GM20000 (cell line): ENCODE data around the gene SLC4A3.

Experiments used
- DNase-seq: peaks from one replicate; pipeline ENCODE4 v3.0.0; 2012; ENCODE audit warnings: low spot score
- CTCF ChIP-seq: IDR thresholded peaks from 2 replicates; pipeline ENCODE4 v1.5.1; 2012; ENCODE audit warnings: mild to moderate bottlenecking, control low read depth; ENCODE audit errors: extremely low read depth, missing control alignments

The SLC4A3 gene

GRCh38 chr2:219628986-219629901 lies 1.8 kb downstream of the SLC4A3 start:
- no peak for TF ChIP-seq CTCF
- no peak for DNase-seq

- TF ChIP-seq CTCF: no peak
- no peak for DNase-seq
Observed at GRCh38 chr2:219629976-219630695, 2.7 kb downstream of the SLC4A3 start.

DNA sequence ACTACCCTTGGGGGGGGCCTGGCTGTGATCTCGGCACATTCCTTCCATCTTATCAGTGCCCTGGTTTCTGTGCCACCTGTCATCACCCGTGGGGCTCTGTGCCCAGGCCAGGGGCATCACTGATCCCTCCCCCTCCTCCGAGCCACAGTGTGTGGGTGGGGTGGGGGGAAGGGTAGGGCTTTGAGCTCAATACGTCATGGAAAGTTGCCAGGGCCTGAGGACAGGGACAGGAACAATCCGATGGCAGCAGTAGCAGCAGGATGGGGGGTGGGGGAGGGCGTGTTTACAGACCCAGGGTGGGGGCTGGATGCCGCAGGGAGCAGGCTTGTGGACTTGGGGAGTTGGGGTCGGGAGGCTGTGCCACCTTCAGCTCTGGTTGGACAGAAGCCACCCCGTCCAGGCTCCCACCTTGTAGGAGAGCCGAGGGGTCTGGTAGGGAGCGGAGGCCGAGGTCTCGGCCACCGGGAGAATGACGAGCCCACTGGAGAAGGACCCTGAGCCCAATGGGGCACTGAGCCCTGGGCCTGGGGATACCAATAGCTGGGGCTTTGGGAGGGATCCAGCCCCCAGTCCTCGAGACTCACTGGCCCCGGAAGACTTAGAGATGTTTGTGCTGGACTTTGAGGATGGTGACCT lies 3.5 kb downstream of the SLC4A3 start:
- no peak for DNase-seq
- no peak for TF ChIP-seq CTCF

DNA sequence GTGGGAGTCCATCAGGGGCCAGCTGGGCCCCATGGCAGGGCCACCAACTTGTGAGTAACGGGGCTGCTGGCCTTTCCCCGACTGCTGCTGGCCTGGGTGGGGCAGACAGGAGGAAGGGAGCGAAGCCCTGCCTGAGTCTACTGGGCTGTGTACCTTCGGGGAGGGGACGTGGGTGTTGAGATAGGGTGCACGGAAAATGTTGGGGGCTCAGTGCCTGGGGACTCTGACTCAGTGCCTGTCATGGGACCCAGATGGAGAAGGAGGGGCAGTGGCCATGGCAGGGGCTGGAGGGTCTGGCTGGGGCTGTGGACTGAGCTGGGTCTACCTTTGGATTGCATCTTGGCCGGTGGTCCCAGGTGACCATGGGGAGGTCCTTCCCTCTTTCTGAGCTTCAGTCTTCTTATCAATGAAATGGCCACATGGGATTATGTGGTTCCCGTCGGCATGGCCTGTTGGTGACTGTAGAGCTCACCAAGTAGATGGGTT lies 4.0 kb downstream of the SLC4A3 start:
- TF ChIP-seq CTCF: no peak
- DNase-seq: no peak

DNA sequence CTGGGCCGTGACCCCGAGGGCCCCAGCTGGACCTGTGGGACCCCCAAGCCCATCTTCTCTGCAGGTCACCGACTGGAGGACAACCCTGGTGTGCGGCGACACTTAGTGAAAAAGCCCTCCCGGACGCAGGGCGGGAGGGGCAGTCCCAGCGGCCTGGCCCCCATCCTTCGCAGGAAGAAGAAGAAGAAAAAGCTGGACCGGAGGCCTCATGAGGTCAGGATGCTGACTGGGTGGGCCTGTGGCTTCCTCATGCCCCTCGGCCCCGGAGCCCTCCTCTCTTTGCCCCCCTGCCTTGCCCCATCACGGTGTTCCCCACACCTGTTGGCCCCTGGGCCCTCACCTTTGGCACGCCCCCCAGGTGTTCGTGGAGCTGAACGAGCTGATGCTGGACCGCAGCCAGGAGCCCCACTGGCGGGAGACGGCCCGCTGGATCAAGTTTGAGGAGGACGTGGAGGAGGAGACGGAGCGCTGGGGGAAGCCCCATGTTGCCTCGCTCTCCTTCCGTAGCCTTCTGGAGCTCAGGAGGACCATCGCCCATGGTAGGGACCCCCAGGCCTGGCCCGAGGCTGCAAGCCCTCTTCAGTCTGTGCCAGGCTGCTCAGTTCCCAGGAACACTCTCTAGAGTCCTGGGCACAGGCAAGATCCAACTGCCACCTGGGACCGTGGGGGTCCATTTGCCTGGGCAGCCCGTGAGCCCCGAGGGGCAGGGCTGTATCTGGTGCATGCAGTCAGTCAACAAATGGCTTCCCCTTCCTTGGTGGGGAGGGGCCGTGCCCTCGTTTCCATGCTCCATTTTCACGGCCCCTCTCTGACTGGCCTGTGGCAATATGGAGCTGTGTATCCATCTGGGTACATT lies 4.7 kb downstream of the SLC4A3 start:
- no peak for TF ChIP-seq CTCF
- no peak for DNase-seq

DNA sequence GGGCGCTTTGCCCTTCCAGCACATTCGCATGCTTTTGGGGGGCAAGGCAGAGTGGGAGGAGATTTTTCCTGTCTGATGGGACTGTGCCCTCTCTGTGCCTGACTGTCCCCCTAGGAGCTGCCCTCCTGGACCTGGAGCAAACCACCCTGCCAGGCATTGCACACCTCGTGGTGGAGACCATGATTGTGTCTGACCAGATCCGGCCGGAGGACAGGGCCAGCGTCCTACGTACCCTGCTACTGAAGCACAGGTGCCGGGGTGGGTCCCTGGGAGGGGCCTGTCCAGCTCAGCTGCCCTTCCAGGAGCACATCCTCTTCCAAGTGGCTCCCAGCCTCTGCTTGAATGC lies 5.3 kb downstream of the SLC4A3 start:
- DNase-seq: peak; percentile 9
- no peak for TF ChIP-seq CTCF
